Mucosa of descending colon (tissue), 3 donors: ENCODE data around the gene P2RY14. TPM values are rescaled to one million over a fixed set of nuclear protein-coding genes. Genes with fewer than 3 reads are reported as not detected.
A peak's percentile ranks its signal among the peaks of the same experiment; 100 is the strongest.
"Not testable (repeated sequence)": the region's sequence is repeated elsewhere in the genome, so short reads cannot be mapped to it uniquely, and the experiment has no call there.

Source experiments
- ATAC-seq: fragments of 200-7000 bp; cut with Tn5 transposase; one replicate; pipeline ENCODE4 v1.9.1; 2020; ENCODE audit warnings: mild to moderate bottlenecking, moderate library complexity
- DNase-seq, 3 donors: peaks; one replicate each; pipeline ENCODE4 v3.0.0-alpha.2; 2020
- H3K36me3 ChIP-seq: fragments of 200-600 bp; one replicate; pipeline ENCODE4 v1.8.0; 2021; ENCODE audit warnings: low read depth, mild to moderate bottlenecking
- H3K4me1 ChIP-seq: fragments of 200-600 bp; one replicate; pipeline ENCODE4 v1.8.0; 2021; ENCODE audit warnings: low read depth, mild to moderate bottlenecking
- H3K4me3 ChIP-seq: fragments of 200-600 bp; one replicate; pipeline ENCODE4 v1.8.0; 2021; ENCODE audit warnings: mild to moderate bottlenecking
- H3K9me3 ChIP-seq: fragments of 200-600 bp; one replicate; pipeline ENCODE4 v1.8.0; 2021; ENCODE audit warnings: mild to moderate bottlenecking
- intact Hi-C, 2 donors: fragments of 100-400 bp; cut with DNase I in 1 of 2; cut with micrococcal nuclease in 1 of 2; formaldehyde crosslinking; loops; one replicate each; pipeline versions ENCODE4 v1.11.0 to v1.11.1; 2022; cut with DNase I, micrococcal nuclease
- total RNA-seq, 3 donors: library from RNA; stranded (reverse); fragmentation: NEBNext Ultra II Directional in 2 of 3; extraction: Animal tissue kit (Norgen Biotek cat#: 25700) in 2 of 3; gene quantifications; one replicate each; pipeline versions ENCODE4 v1.2.1 to v1.2.4, GENCODE V29; 2021 to 2023
- TF ChIP-seq, protein P1 (sequence below): fragments of 200-600 bp; IDR thresholded peaks from one replicate; pipeline ENCODE4 v1.8.0; 2022; ENCODE audit warnings: antibody characterized with exemption, mild to moderate bottlenecking
- donor health status: DM: no; HTN: no; CAD: no; lungs with moderate emphysema.
- donor health status: DM: no; HTN: no; CAD: no.
- donor health status: DM: no; HTN: yes; CAD: no.

Gene P2RY14
- total RNA-seq, 3 donors from 2014 or later, result 3.9 to 18.2 (median 4.4) TPM

DNA sequence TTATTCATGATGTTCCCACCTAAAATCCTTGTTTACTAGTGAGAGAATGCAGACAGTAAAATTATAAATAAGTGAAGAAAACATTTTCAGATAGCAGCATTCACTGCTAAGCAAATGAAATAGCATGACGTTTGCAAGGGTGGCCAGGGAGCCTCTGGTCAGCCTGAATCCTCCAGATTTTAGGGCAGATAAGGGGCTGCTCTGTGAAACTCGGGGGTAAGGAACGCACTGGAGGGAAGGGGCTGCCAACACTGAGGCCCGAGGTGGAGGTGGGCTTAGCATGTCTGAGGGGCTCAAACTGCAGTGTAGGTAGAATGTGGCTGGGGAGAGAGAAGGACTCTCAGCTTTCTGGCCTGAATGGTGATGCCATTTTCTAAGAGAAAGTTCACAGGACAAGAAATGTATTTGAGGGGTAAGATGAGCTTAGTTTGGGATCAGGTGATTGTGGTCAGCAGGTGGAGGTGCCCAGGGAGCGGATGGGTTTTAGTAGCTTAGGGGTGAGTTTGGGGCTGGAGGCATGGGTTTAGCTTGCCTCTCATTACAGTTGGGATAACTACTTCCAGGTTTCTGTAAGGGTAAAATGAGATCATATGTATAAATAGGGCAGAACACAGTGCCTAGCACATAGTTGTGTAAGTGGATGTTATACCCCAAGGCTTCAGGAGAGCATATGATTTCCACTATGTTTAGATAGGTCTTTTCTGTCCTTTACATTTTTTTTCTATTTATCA, 95.8 kb downstream of the P2RY14 start:
- no peaks in the 10 kb centered on the region for H3K36me3 ChIP-seq
- no peak overlapping the region for H3K4me3 ChIP-seq
- no peaks in the 10 kb centered on the region for H3K9me3 ChIP-seq
- DNase-seq (no peak), ATAC-seq (no peak)
- peaks cover 14% of the 10 kb centered on the region for H3K4me1 ChIP-seq
- TF ChIP-seq, protein P1, sequence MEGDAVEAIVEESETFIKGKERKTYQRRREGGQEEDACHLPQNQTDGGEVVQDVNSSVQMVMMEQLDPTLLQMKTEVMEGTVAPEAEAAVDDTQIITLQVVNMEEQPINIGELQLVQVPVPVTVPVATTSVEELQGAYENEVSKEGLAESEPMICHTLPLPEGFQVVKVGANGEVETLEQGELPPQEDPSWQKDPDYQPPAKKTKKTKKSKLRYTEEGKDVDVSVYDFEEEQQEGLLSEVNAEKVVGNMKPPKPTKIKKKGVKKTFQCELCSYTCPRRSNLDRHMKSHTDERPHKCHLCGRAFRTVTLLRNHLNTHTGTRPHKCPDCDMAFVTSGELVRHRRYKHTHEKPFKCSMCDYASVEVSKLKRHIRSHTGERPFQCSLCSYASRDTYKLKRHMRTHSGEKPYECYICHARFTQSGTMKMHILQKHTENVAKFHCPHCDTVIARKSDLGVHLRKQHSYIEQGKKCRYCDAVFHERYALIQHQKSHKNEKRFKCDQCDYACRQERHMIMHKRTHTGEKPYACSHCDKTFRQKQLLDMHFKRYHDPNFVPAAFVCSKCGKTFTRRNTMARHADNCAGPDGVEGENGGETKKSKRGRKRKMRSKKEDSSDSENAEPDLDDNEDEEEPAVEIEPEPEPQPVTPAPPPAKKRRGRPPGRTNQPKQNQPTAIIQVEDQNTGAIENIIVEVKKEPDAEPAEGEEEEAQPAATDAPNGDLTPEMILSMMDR, result no peak
- intact Hi-C loops, result no loop called here

DNA sequence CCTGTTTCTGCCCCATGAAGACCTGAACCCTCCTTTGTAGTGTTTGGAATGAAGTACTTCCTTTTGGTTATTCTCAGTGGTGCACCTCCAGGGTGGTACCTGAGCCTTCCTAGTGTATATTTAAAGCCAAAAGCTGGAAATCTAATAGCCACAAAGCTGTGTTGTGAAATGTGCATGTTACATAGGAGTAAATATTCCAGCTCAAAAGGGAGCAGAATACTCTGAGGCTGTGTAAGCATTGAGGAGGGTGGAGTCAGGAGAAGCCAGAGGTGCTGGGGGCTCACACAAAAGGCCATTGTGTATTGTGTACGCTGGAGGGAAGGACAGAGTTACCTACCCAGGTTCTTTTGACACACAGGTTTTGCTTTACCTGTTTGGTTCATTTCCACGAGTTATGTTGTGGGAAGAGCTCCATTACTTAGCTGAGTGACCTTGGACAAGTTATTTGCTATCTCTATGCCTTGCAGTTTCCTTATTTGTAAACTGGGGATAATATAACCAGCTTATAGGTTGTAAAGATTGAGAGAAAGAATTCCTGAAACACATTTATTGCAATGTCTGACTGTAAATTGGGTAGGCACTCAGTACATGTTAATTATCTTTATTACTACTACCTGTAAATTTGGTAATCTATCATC, 100.0 kb downstream of the P2RY14 start:
- peak in 1 of 3 donors; percentile 25 for DNase-seq
- intact Hi-C loops, result no loop called here

DNA sequence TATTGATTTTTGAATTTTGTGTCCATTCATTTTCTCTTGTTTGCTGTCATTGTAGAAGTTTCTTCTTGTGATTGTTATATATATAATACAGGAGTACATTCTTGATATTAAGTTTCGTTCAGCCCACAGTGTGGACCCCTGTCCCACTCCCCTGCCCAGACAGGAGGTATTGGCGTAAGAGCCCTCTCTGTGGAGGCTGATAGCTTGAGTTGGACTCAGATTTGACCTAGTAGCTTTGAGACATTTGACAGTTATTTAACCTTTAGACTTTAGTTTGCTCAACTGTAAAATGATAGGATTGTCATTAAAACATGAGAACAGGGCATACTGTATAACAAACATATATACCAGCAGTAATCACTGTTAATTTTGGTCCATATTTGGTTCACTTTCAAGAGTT, 102.4 kb downstream of the P2RY14 start:
- Histone ChIP-seq H3K36me3 (no peaks in the 10 kb centered on the region), H3K4me1 (peaks cover 14% of the 10 kb centered on the region), H3K9me3 (no peaks in the 10 kb centered on the region), H3K4me3 (no peak overlapping the region)
- no peak for DNase-seq
- intact Hi-C loops, result no loop called here
- no peak for ATAC-seq
- TF ChIP-seq, protein P1, result no peak

More for the DNA sequence above, 100.0 kb downstream of the P2RY14 start:
- Histone ChIP-seq H3K4me1 (peaks cover 14% of the 10 kb centered on the region), H3K36me3 (no peaks in the 10 kb centered on the region), H3K4me3 (no peak overlapping the region), H3K9me3 (no peaks in the 10 kb centered on the region)
- ATAC-seq, result peak; percentile 93
- TF ChIP-seq, protein P1, result no peak

DNA sequence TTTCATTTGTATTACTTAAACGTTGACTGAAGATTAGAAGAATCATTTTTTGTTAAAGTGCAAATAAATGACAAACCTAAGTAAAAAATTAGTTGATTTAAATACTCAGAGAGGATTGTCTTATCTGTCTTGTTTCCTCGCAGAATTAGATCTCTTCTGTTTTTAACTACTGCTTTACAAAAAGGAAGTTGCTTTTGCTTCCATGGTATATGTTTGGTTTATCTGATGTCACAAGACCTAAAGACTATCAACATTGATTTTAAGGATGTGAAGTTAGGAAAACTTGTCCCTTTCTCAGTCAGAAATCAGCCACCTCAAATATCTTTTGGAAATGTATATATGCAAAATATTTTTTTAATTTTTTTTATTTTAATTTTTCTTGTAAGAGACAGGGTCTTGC, 104.0 kb downstream of the P2RY14 start:
- intact Hi-C loops, result no loop called here
- Histone ChIP-seq H3K9me3 (no peaks in the 10 kb centered on the region), H3K4me1 (peaks cover 20% of the 10 kb centered on the region), H3K4me3 (no peak overlapping the region), H3K36me3 (no peaks in the 10 kb centered on the region)
- TF ChIP-seq, protein P1, result no peak
- ATAC-seq (no peak), DNase-seq (no peak)

DNA sequence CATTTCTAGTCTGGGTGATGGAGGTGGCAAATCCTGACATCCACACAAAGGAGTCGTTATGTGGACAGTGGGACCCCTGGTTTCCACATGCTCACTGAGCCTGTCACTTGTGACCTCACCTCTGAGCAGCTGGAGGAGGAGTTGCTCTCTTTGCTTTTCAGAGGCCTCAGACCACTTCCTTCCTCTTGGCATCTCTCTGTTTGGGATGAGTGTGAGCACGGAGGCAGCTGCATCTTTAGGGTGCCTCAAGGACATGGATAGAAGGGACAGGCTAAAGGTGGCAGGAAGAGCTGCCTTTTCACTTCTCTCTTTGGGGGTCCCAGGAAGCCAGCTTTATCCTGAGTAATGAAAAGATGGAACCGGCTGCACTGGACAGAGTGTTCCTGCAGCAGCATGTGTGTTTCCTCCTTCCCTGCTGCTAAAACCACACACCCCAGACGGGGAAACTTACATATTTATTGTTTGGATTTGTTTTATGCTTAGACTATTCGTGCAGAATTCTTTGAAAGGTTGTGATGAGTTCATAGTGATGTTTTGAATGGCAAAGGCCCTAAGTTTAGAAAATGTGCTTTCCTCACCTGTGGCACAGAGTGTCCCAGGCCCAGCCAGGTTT, 107.1 kb downstream of the P2RY14 start:
- TF ChIP-seq, protein P1, result no peak
- intact Hi-C loops, result no loop called here
- peak; percentile 65 for ATAC-seq

DNA sequence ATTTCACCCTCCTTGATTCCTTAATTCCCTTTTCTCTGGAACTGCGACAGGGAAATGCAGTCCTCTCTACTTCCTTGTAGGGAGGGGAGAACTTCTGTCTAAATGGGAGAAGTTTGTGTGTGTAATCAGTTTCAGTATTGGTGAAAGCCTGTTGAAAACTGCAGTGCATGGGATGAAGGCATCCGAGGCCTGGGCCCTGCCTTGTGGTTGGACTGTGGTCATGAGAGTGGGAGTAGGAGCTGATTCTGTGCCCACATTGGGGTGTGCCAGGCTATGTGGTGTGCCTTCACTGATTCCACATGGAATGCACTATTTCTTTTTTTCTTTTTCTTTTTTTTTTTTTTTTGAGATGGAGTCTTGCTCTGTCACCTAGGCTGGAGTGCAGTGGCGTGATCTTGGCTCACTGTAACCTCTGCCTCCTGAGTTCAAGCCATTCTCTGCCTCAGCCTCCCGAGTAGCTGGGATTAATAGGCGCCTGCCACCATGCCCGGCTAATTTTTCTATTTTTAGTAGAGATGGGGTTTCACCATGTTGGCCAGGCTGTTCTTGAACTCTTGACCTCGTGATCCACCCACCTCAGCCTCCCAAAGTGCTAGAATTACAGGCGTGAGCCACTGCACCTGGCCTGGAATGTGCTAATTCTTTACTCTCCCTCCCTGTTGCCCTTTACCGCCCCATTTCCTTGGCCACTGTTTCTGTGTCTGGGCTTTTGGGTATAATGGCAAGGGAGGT, 108.2 kb downstream of the P2RY14 start:
- not testable (repeated sequence) for H3K4me1 ChIP-seq, H3K36me3 ChIP-seq, H3K4me3 ChIP-seq, H3K9me3 ChIP-seq
- DNase-seq, result peak in 2 of 3 donors; percentile 30 to 55
- peak; percentile 66 for ATAC-seq
- intact Hi-C loops, result loop anchor here (2.0 to 5.0 kb wide), 2 partner anchors 112 to 113 kb away; no protein-coding TSS in a partner anchor

More for the DNA sequence above, 107.1 kb downstream of the P2RY14 start:
- Histone ChIP-seq H3K4me1 (peaks cover 8% of the 10 kb centered on the region), H3K9me3 (no peaks in the 10 kb centered on the region), H3K36me3 (no peaks in the 10 kb centered on the region), H3K4me3 (no peak overlapping the region)
- peak in 1 of 3 donors; percentile 42 for DNase-seq
